HepG2 (cell line): Measurements from ENCODE around the gene ANKRD29. TPM values are rescaled to one million over a fixed set of nuclear protein-coding genes. Genes with fewer than 3 reads are reported as not detected.

Experiments used
- ATF1 ChIP-seq: IDR thresholded peaks from 2 replicates; pipeline ENCODE4 v1.6.1; 2016; ENCODE audit warnings: mild to moderate bottlenecking, control low read depth
- BRD4 ChIP-seq: sonication (generic); formaldehyde crosslinking; IDR thresholded peaks from 2 replicates; pipeline ENCODE4 v1.4.0; 2020; ENCODE audit warnings: missing genetic modification reagents
- EHMT2 ChIP-seq: fragments of 200-600 bp; sonication (generic); IDR thresholded peaks from 2 replicates; pipeline ENCODE4 v1.7.0; 2017; ENCODE audit warnings: antibody characterized with exemption, low read depth, low read length, borderline replicate concordance
- EP300 ChIP-seq, 3 experiments: sonication (generic) in 1 of 3; formaldehyde crosslinking in 1 of 3; IDR thresholded peaks; 2 replicates each; pipeline versions ENCODE4 v1.5.1 to v1.6.1; 2011 to 2020; ENCODE audit warnings: low read depth in 2 of 3, low read length in 2 of 3, borderline replicate concordance in 1 of 3, improper control_type of control experiment in 1 of 3, mild to moderate bottlenecking in 1 of 3, missing genetic modification reagents in 1 of 3, moderate library complexity in 1 of 3
- HMGA1 ChIP-seq: sonication (generic); formaldehyde crosslinking; conservative IDR thresholded peaks from 2 replicates; pipeline ENCODE4 v1.4.0; 2020; ENCODE audit warnings: missing genetic modification reagents
- IKZF1 ChIP-seq: fragments of 450-650 bp; IDR thresholded peaks from 2 replicates; pipeline ENCODE4 v1.7.1; 2016
- ISX ChIP-seq: sonication (generic); formaldehyde crosslinking; conservative IDR thresholded peaks from 2 replicates; pipeline ENCODE4 v1.5.0; 2020; ENCODE audit warnings: missing genetic modification reagents
- MEIS1 ChIP-seq: sonication (generic); formaldehyde crosslinking; IDR thresholded peaks from 2 replicates; pipeline ENCODE4 v1.9.0; 2021; ENCODE audit warnings: mild to moderate bottlenecking, missing genetic modification reagents, moderate library complexity, borderline replicate concordance
- NFE2L2 ChIP-seq: fragments of 150-350 bp; IDR thresholded peaks from 2 replicates; pipeline ENCODE4 v1.6.1; 2014; ENCODE audit warnings: low read length
- NR0B2 ChIP-seq: sonication (generic); formaldehyde crosslinking; IDR thresholded peaks from 2 replicates; pipeline ENCODE4 v1.4.0; 2020; ENCODE audit warnings: mild to moderate bottlenecking, missing genetic modification reagents
- NRL ChIP-seq: sonication (generic); formaldehyde crosslinking; IDR thresholded peaks from 2 replicates; pipeline ENCODE4 v1.5.0; 2020; ENCODE audit warnings: missing genetic modification reagents, mild to moderate bottlenecking, moderate library complexity, borderline replicate concordance
- ONECUT2 ChIP-seq: sonication (generic); formaldehyde crosslinking; IDR thresholded peaks from 2 replicates; pipeline ENCODE4 v1.4.0; 2020; ENCODE audit warnings: missing genetic modification reagents
- PITX1 ChIP-seq: sonication (generic); formaldehyde crosslinking; IDR thresholded peaks from 2 replicates; pipeline ENCODE4 v1.5.1; 2020; ENCODE audit warnings: mild to moderate bottlenecking, missing genetic modification reagents
- POLR2A ChIP-seq, 2 experiments: IDR thresholded peaks; 2 replicates each; pipeline ENCODE4 v1.6.1; 2011; ENCODE audit warnings: low read depth in 2 of 2, low read length in 2 of 2, mild to moderate bottlenecking in 1 of 2, moderate library complexity in 1 of 2; ENCODE audit not compliant: insufficient read depth in 1 of 2
- SETDB1 ChIP-seq: sonication (generic); formaldehyde crosslinking; IDR thresholded peaks from 2 replicates; pipeline ENCODE4 v1.5.1; 2020; ENCODE audit warnings: missing genetic modification reagents, mild to moderate bottlenecking, borderline replicate concordance
- SIN3B ChIP-seq: fragments of 150-350 bp; IDR thresholded peaks from 2 replicates; pipeline ENCODE4 v1.6.1; 2014; ENCODE audit warnings: low read length
- SNRNP70 ChIP-seq: fragments of 200-400 bp; formaldehyde crosslinking; IDR thresholded peaks from 2 replicates; pipeline ENCODE4 v1.6.1; 2017; ENCODE audit warnings: mild to moderate bottlenecking, low read depth, low read length, moderate library complexity
- SPEN ChIP-seq: sonication (generic); formaldehyde crosslinking; IDR thresholded peaks from 2 replicates; pipeline ENCODE4 v1.5.1; 2020; ENCODE audit warnings: low read depth, mild to moderate bottlenecking, missing genetic modification reagents
- TEAD2 ChIP-seq: sonication (generic); formaldehyde crosslinking; IDR thresholded peaks from 2 replicates; pipeline ENCODE4 v1.9.0; 2021; ENCODE audit warnings: missing genetic modification reagents
- ZBTB46 ChIP-seq: sonication (generic); formaldehyde crosslinking; IDR thresholded peaks from 2 replicates; pipeline ENCODE4 v1.4.0; 2020; ENCODE audit warnings: mild to moderate bottlenecking, missing genetic modification reagents, borderline replicate concordance
- ZC3H13 ChIP-seq: sonication (generic); formaldehyde crosslinking; IDR thresholded peaks from 2 replicates; pipeline ENCODE4 v1.8.1; 2023; ENCODE audit warnings: mild to moderate bottlenecking, missing genetic modification reagents, moderate library complexity
- ZNF512B ChIP-seq: sonication (generic); formaldehyde crosslinking; IDR thresholded peaks from 2 replicates; pipeline ENCODE4 v1.5.1; 2020; ENCODE audit warnings: missing genetic modification reagents, mild to moderate bottlenecking, borderline replicate concordance
- ZNF652 ChIP-seq: IDR thresholded peaks from 2 replicates; pipeline ENCODE4 v1.6.1; 2016; ENCODE audit warnings: low read depth, borderline replicate concordance
- ZNF784 ChIP-seq: sonication (generic); formaldehyde crosslinking; IDR thresholded peaks from 2 replicates; pipeline ENCODE4 v1.5.1; 2020; ENCODE audit warnings: missing genetic modification reagents, mild to moderate bottlenecking, borderline replicate concordance
- ZSCAN25 ChIP-seq: sonication (generic); formaldehyde crosslinking; IDR thresholded peaks from 2 replicates; pipeline ENCODE4 v1.8.0; 2022; ENCODE audit warnings: mild to moderate bottlenecking, missing genetic modification reagents
- polyA plus RNA-seq, 8 experiments: library from polyadenylated mRNA; depleted of rRNA in 3 of 8; stranded (reverse) in 7 of 8; unstranded in 1 of 8; fragments of >200 nt; fragmentation: Illumina TruSeq in 4 of 8; extraction: Trizol in 4 of 8; gene quantifications; 2 replicates each; pipeline versions ENCODE4 v1.2.1 to v1.2.3, GENCODE V29; 2011 to 2016; ENCODE audit warnings: low read depth in 4 of 8, missing spikeins in 1 of 8, mixed read lengths in 1 of 8; ENCODE audit not compliant: insufficient read depth in 1 of 8
- total RNA-seq, 5 experiments: library from RNA; depleted of rRNA; stranded (reverse); fragments of >200 nt; fragmentation: Illumina TruSeq; extraction: Trizol; gene quantifications; 2 replicates each; pipeline ENCODE4 v1.2.3, GENCODE V29; 2016; ENCODE audit warnings: low read depth in 1 of 5

ANKRD29 gene
- total and polyA plus RNA-seq, 2 of the 13 experiments (the other 11 are each of a cell fraction or from before 2014, with no cell fraction given) = not detected

- TF ChIP-seq TEAD2 (CRISPR knock-in tag) = no peak
- no peak for TF ChIP-seq POLR2A (IDR thresholded peaks at IDR 0.05; ENCODE audit: insufficient read depth in 1 of 2, low read depth in 2 of 2, low read length in 2 of 2)
- no peak for TF ChIP-seq ONECUT2
- TF ChIP-seq PITX1 (CRISPR knock-in tag) = no peak
- no peak for TF ChIP-seq NFE2L2
- TF ChIP-seq SPEN = no peak
- TF ChIP-seq EHMT2 = no peak
- no peak for TF ChIP-seq MEIS1 (CRISPR knock-in tag)
- no peak for TF ChIP-seq SETDB1 (CRISPR knock-in tag)
- no peak for TF ChIP-seq ZSCAN25 (CRISPR knock-in tag)
- no peak for TF ChIP-seq ZNF512B (CRISPR knock-in tag)
- no peak for TF ChIP-seq ZC3H13 (CRISPR knock-in tag)
- no peak for TF ChIP-seq ATF1 (CRISPR knock-in tag)
- TF ChIP-seq SNRNP70 = no peak
- no peak for TF ChIP-seq HMGA1 (CRISPR knock-in tag)
- TF ChIP-seq ISX (CRISPR knock-in tag) = no peak
- TF ChIP-seq NR0B2 (CRISPR knock-in tag) = no peak
- peak in 1 of 2 experiments; percentile 59; a peak in 2 of 4 replicates for TF ChIP-seq EP300 (IDR thresholded peaks at IDR 0.05; ENCODE audit: low read depth in 2 of 2, low read length in 2 of 2)
- TF ChIP-seq EP300 (CRISPR knock-in tag; IDR thresholded peaks at IDR 0.05; ENCODE audit: borderline replicate concordance) = peak; percentile 24; the same call in 1 of the 2 replicates
- no peak for TF ChIP-seq ZBTB46
- no peak for TF ChIP-seq ZNF652 (CRISPR knock-in tag)
- no peak for TF ChIP-seq ZNF784
- TF ChIP-seq IKZF1 = no peak
- TF ChIP-seq SIN3B = no peak
- no peak for TF ChIP-seq BRD4
- no peak for TF ChIP-seq NRL
Observed at GRCh38 chr18:23583071-23583865, 79.4 kb downstream of the ANKRD29 start (continued).
